SK-N-SH (cell line): Measurements from ENCODE around the gene CCDC17. TPM values are rescaled to one million over a fixed set of nuclear protein-coding genes. Genes with fewer than 3 reads are reported as not detected.

ENCODE experiments used
- CTCF ChIA-PET: fragments of 300-600, 350-600 bp; formaldehyde crosslinking; extraction: SDS; loops from one replicate; lab custom pipeline; 2021; lab: Yijun Ruan, JAX
- POLR2A ChIA-PET: fragments of 350-600 bp; sonication (Branson Sonifier 250); formaldehyde crosslinking; extraction: SDS; loops from one replicate; lab custom pipeline; 2020; ENCODE audit warnings: antibody characterized with exemption, inconsistent platforms; lab: Yijun Ruan, JAX
- DNase-seq: peaks from one replicate; pipeline ENCODE4 v3.0.0; 2012
- H2AFZ ChIP-seq: fragments of 200-600 bp; sonication (generic); 2 replicates; pipeline ENCODE4 v1.8.1; 2016; ENCODE audit warnings: antibody characterized with exemption, mild to moderate bottlenecking, low read depth
- H3F3A ChIP-seq: fragments of 200-600 bp; sonication (generic); replicated peaks from 2 replicates; pipeline ENCODE3; 2016; ENCODE audit warnings: antibody characterized with exemption, mild to moderate bottlenecking; ENCODE audit not compliant: insufficient read depth
- H3K27ac ChIP-seq, 2 experiments: fragments of 200-500 bp in 1 of 2; fragments of 200-600 bp in 1 of 2; sonication (Bioruptor generic) in 1 of 2; sonication (generic), shearing (Covaris generic) in 1 of 2; 2 replicates each; pipeline versions ENCODE4 v1.5.1 to v1.6.1; 2014 to 2016; ENCODE audit warnings: low read depth in 2 of 2, inconsistent platforms in 1 of 2, low read length in 1 of 2, mild to moderate bottlenecking in 1 of 2, mixed read lengths in 1 of 2
- H3K27me3 ChIP-seq: fragments of 200-600 bp; sonication (generic), shearing (Covaris generic); 2 replicates; pipeline ENCODE4 v1.6.1; 2016; ENCODE audit warnings: mixed run types; ENCODE audit not compliant: insufficient read depth
- H3K36me3 ChIP-seq, 2 experiments: fragments of 200-500 bp in 1 of 2; fragments of 200-600 bp in 1 of 2; sonication (Bioruptor generic) in 1 of 2; sonication (generic) in 1 of 2; replicated peaks in 1 of 2; 2 replicates each; pipeline versions ENCODE3 to v1.5.1; 2014 to 2016; ENCODE audit warnings: low read length in 1 of 2, mild to moderate bottlenecking in 1 of 2; ENCODE audit not compliant: insufficient read depth in 2 of 2, control insufficient read depth in 1 of 2
- H3K4me1 ChIP-seq, 2 experiments: fragments of 200-500 bp in 1 of 2; fragments of 200-600 bp in 1 of 2; sonication (Bioruptor generic) in 1 of 2; sonication (generic), shearing (Covaris generic) in 1 of 2; 2 replicates each; pipeline versions ENCODE4 v1.5.1 to v1.6.1; 2014 to 2016; ENCODE audit warnings: low read depth in 1 of 2, low read length in 1 of 2, mixed run types in 1 of 2; ENCODE audit not compliant: insufficient read depth in 2 of 2, control insufficient read depth in 1 of 2
- H3K4me2 ChIP-seq: fragments of 200-600 bp; sonication (generic), shearing (Covaris generic); 2 replicates; pipeline ENCODE4 v1.6.1; 2017; ENCODE audit warnings: mixed run types
- H3K4me3 ChIP-seq, 2 experiments: fragments of 200-500 bp in 1 of 2; fragments of 200-600 bp in 1 of 2; sonication (Bioruptor generic) in 1 of 2; sonication (generic), shearing (Covaris generic) in 1 of 2; 2 replicates each; pipeline versions ENCODE4 v1.5.1 to v1.8.1; 2014 to 2016; ENCODE audit warnings: low read depth in 2 of 2, inconsistent platforms in 1 of 2, low read length in 1 of 2, mild to moderate bottlenecking in 1 of 2, mixed read lengths in 1 of 2, moderate library complexity in 1 of 2
- H3K79me2 ChIP-seq: fragments of 200-600 bp; sonication (generic); 2 replicates; pipeline ENCODE4 v1.8.1; 2017; ENCODE audit warnings: mild to moderate bottlenecking; ENCODE audit not compliant: insufficient read depth
- H3K9ac ChIP-seq: fragments of 200-600 bp; sonication (generic); 2 replicates; pipeline ENCODE4 v1.6.1; 2017; ENCODE audit warnings: mixed run types
- H3K9me2 ChIP-seq: fragments of 200-600 bp; sonication (generic); 2 replicates; pipeline ENCODE4 v1.6.1; 2017; ENCODE audit warnings: mixed run types
- H3K9me3 ChIP-seq: fragments of 200-600 bp; sonication (generic); 2 replicates; pipeline ENCODE4 v1.6.1; 2017; ENCODE audit warnings: mixed run types, mild to moderate bottlenecking, moderate library complexity
- H4K20me1 ChIP-seq: fragments of 200-600 bp; sonication (generic); 2 replicates; pipeline ENCODE4 v1.6.1; 2017; ENCODE audit warnings: mild to moderate bottlenecking, mixed run types; ENCODE audit not compliant: insufficient read depth
- CHD2 ChIP-seq: fragments of 150-350 bp; IDR thresholded peaks from 2 replicates; pipeline ENCODE4 v1.6.1; 2018; ENCODE audit warnings: low read length; ENCODE audit not compliant: partially characterized antibody
- EZH2phosphoT487 ChIP-seq: fragments of 200-600 bp; sonication (generic); IDR thresholded peaks from 2 replicates; pipeline ENCODE4 v1.6.1; 2017; ENCODE audit warnings: low read depth, mixed run types, mild to moderate bottlenecking, antibody characterized with exemption, moderate library complexity, borderline replicate concordance
- FOSL2 ChIP-seq: IDR thresholded peaks from 2 replicates; pipeline ENCODE4 v1.4.0; 2012; ENCODE audit warnings: low read depth, mild to moderate bottlenecking, moderate library complexity, borderline replicate concordance
- FOXJ3 ChIP-seq: sonication (generic); formaldehyde crosslinking; IDR thresholded peaks from 2 replicates; pipeline ENCODE4 v1.5.1; 2020; ENCODE audit warnings: mild to moderate bottlenecking, missing genetic modification reagents
- GABPA ChIP-seq: IDR thresholded peaks from 2 replicates; pipeline ENCODE4 v1.4.0; 2012; ENCODE audit warnings: low read depth, mild to moderate bottlenecking
- GATA2 ChIP-seq: sonication (generic); formaldehyde crosslinking; IDR thresholded peaks from 2 replicates; pipeline ENCODE4 v1.5.0; 2020; ENCODE audit warnings: mild to moderate bottlenecking, missing genetic modification reagents
- JUND ChIP-seq: IDR thresholded peaks from 2 replicates; pipeline ENCODE4 v1.4.0; 2012
- MAX ChIP-seq: IDR thresholded peaks from 2 replicates; pipeline ENCODE4 v1.4.0; 2012; ENCODE audit warnings: low read depth
- MEF2A ChIP-seq: IDR thresholded peaks from 2 replicates; pipeline ENCODE4 v1.4.0; 2012; ENCODE audit warnings: low read depth, borderline replicate concordance
- MXI1 ChIP-seq: IDR thresholded peaks from 2 replicates; pipeline ENCODE4 v1.6.1; 2012; ENCODE audit warnings: mild to moderate bottlenecking, low read depth, low read length, improper control_type of control experiment
- RAD21 ChIP-seq: IDR thresholded peaks from 2 replicates; pipeline ENCODE4 v1.6.1; 2012; ENCODE audit warnings: mild to moderate bottlenecking, low read length
- REST ChIP-seq: IDR thresholded peaks from 2 replicates; pipeline ENCODE4 v1.6.1; 2012; ENCODE audit warnings: mild to moderate bottlenecking, low read depth, low read length, moderate library complexity
- RFX5 ChIP-seq: IDR thresholded peaks from 2 replicates; pipeline ENCODE4 v1.6.1; 2012; ENCODE audit warnings: mild to moderate bottlenecking, improper control_type of control experiment, low read length
- RXRA ChIP-seq: IDR thresholded peaks from 2 replicates; pipeline ENCODE4 v1.4.0; 2012; ENCODE audit warnings: low read depth, mild to moderate bottlenecking, borderline replicate concordance
- TAF1 ChIP-seq: IDR thresholded peaks from 2 replicates; pipeline ENCODE4 v1.6.1; 2012; ENCODE audit warnings: low read depth, mild to moderate bottlenecking, low read length, moderate library complexity, borderline replicate concordance
- TEAD4 ChIP-seq: IDR thresholded peaks from 2 replicates; pipeline ENCODE4 v1.4.0; 2012; ENCODE audit warnings: mild to moderate bottlenecking, borderline replicate concordance; ENCODE audit not compliant: insufficient read depth
- YY1 ChIP-seq: IDR thresholded peaks from 2 replicates; pipeline ENCODE4 v1.4.0; 2012; ENCODE audit warnings: low read depth, mild to moderate bottlenecking
- WGBS: methylation state at CpG from one replicate; pipeline ENCODE4 v1.1.6; 2017; ENCODE audit warnings: low lambda C conversion rate; 5-methylcytosine and 5-hydroxymethylcytosine counted together
- polyA plus RNA-seq, 3 experiments: library from polyadenylated mRNA; depleted of rRNA; stranded (reverse); fragments of >200 nt; gene quantifications; 2 replicates each; pipeline ENCODE4 v1.2.3, GENCODE V29; 2012
- TF ChIP-seq, protein P1 (sequence below): fragments of 150-350 bp; IDR thresholded peaks from 2 replicates; pipeline ENCODE4 v1.6.1; 2016; ENCODE audit warnings: mild to moderate bottlenecking, low read depth, low read length

The CCDC17 gene
- polyA plus RNA-seq, 1 of the 3 experiments (the other 2 are of a cell fraction), result 0.41 TPM

GRCh38 chr1:45583666-45584350 lies 40.0 kb downstream of the CCDC17 start, which contains the start of gene NASP (continued):
- peak; percentile 47; the same call in 1 of the 2 replicates for TF ChIP-seq REST
- TF ChIP-seq MEF2A, result no peak
- TF ChIP-seq JUND, result no peak
- no peak for TF ChIP-seq GATA2 (CRISPR knock-in tag)
- TF ChIP-seq FOXJ3 (CRISPR knock-in tag), result no peak
- TF ChIP-seq GABPA, result peak; percentile 74
- TF ChIP-seq MAX, result peak; percentile 81
- TF ChIP-seq EZH2phosphoT487, result no peak
- TF ChIP-seq, protein P1, sequence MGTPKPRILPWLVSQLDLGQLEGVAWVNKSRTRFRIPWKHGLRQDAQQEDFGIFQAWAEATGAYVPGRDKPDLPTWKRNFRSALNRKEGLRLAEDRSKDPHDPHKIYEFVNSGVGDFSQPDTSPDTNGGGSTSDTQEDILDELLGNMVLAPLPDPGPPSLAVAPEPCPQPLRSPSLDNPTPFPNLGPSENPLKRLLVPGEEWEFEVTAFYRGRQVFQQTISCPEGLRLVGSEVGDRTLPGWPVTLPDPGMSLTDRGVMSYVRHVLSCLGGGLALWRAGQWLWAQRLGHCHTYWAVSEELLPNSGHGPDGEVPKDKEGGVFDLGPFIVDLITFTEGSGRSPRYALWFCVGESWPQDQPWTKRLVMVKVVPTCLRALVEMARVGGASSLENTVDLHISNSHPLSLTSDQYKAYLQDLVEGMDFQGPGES, result no peak
- peak; percentile 91; the same call in 1 of the 2 replicates for TF ChIP-seq TAF1
- TF ChIP-seq RXRA, result no peak
- TF ChIP-seq, all 33 proteins: peak for 9

GRCh38 chr1:45583264-45583665 lies 40.6 kb downstream of the CCDC17 start:
- no peaks in the 10 kb centered on the region for H3K9me2 ChIP-seq
- no peaks in the 10 kb centered on the region for H3K27me3 ChIP-seq
- peak overlapping the region; percentile 96 for H3K9ac ChIP-seq
- peaks cover 5 to 9% of the 10 kb centered on the region in 2 experiments; a peak in 3 of 4 replicates for H3K4me1 ChIP-seq
- peak; percentile 95 for DNase-seq
- H2AFZ ChIP-seq, result peak overlapping the region; percentile 100
- no peaks in the 10 kb centered on the region for H3K36me3 ChIP-seq
- H3K27ac ChIP-seq, result peak overlapping the region; percentile 62 to 90
- no peaks in the 10 kb centered on the region for H3K9me3 ChIP-seq
- ChIA-PET POLR2A (interaction anchor here (0.6 to 4.7 kb wide), 7 partner anchors 10 to 103 kb away, joined by 3 to 32 read pairs (median 3); partner anchors contain the start of genes AKR1A1, GPBP1L1 and PRDX1), CTCF (interaction anchor here (1.7 to 6.5 kb wide), 2 partner anchors 13 to 71 kb away, joined by 7 to 55 read pairs; no protein-coding TSS in a partner anchor)
- 0% methylated on average over 9 of the region's 19 CpGs for WGBS
- H4K20me1 ChIP-seq, result peaks cover 35% of the 10 kb centered on the region
- H3K79me2 ChIP-seq, result peaks cover 41% of the 10 kb centered on the region
- peaks cover 8% of the 10 kb centered on the region for H3F3A ChIP-seq
- H3K4me2 ChIP-seq, result peak overlapping the region; percentile 96
- peak overlapping the region; percentile 76 to 97 for H3K4me3 ChIP-seq
- TF ChIP-seq FOXJ3 (CRISPR knock-in tag), result no peak
- no peak for TF ChIP-seq FOSL2
- TF ChIP-seq YY1, result no peak
- TF ChIP-seq RXRA, result no peak
- no peak for TF ChIP-seq RAD21
- no peak for TF ChIP-seq GABPA
- TF ChIP-seq MEF2A, result no peak
- TF ChIP-seq REST, result no peak
- TF ChIP-seq TEAD4, result no peak
- TF ChIP-seq, protein P1, result 0 out of 2 replicates have a peak, but pooled peaks have one; percentile 20
- no peak; the same call in 1 of the 2 replicates for TF ChIP-seq MXI1
- TF ChIP-seq EZH2phosphoT487, result no peak
- TF ChIP-seq RFX5, result peak; percentile 99
- TF ChIP-seq CHD2, result peak; percentile 58
